ENCODE results near the gene NDUFV1.
"Not testable (repeated sequence)": the region's sequence is repeated elsewhere in the genome, so short reads cannot be mapped to it uniquely, and the experiment has no call there.

Gene NDUFV1

DNA sequence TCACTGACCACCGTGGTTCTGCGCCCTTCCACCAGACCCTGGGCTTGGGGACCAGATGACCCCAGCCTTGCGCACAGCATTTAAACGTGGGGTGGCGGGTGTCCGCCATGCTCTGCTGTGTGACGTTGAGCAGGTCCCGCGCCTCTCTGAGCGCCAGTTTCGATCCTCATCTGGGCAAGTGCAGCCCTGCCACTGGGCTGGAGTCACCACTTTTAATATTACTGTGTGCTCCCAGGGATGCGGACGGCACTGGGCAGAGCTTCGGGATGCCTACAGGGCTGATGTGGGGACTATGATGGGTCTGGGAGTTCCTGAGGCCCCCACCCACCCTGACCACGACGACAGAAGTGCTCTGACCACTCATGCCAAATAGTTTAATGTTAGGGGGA lies 24.2 kb downstream of the NDUFV1 start:
- in situ Hi-C loops (cut with MboI; ENCODE audit: low sequenced_read_pairs): loop anchor here (10.0 kb wide), 1 partner anchor 164 kb away; no protein-coding TSS in a partner anchor
- Histone ChIP-seq H3K9me3 (no peaks in the 10 kb centered on the region), H3K27me3 (ENCODE audit: low read depth) (no peaks in the 10 kb centered on the region), H3K4me3 (peak overlapping the region; percentile 72), H3K4me1 (peaks cover 14% of the 10 kb centered on the region), H3K36me3 (replicated peaks) (0 out of 2 replicates have a peak, but pooled peaks cover 5% of the 10 kb centered on the region)
- no peak for DNase-seq (ENCODE audit: low spot score in 2 of 2)

DNA sequence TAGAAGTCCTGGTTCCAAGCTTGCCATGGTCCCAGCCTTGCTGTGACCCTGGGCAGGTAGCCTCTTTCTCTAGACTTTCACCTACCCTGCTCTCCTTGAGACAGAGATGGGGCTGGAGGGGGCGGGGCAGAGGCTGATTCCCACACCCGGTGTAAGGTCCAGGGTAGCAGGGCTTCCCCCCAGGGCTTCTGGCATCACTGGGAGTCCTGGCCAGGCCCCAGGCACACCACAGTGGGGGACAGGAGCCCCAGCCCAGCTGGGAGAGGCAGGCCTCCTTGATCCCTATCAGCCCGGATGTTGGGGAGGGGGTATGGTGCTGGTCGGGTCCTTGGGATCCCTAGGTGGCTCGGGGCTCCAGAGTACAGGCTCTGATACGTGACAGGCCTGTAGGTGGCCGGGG lies 24.7 kb downstream of the NDUFV1 start:
- no peaks in the 10 kb centered on the region for H3K27me3 ChIP-seq (ENCODE audit: low read depth)
- H3K36me3 ChIP-seq (replicated peaks): 0 out of 2 replicates have a peak, but pooled peaks cover 5% of the 10 kb centered on the region
- no peaks in the 10 kb centered on the region for H3K9me3 ChIP-seq
- in situ Hi-C loops (cut with MboI; ENCODE audit: low sequenced_read_pairs): loop anchor here (10.0 kb wide), 1 partner anchor 163 kb away; no protein-coding TSS in a partner anchor
- DNase-seq (ENCODE audit: low spot score in 2 of 2): no peak
- no peak overlapping the region for H3K4me3 ChIP-seq
- peaks cover 14% of the 10 kb centered on the region for H3K4me1 ChIP-seq

DNA sequence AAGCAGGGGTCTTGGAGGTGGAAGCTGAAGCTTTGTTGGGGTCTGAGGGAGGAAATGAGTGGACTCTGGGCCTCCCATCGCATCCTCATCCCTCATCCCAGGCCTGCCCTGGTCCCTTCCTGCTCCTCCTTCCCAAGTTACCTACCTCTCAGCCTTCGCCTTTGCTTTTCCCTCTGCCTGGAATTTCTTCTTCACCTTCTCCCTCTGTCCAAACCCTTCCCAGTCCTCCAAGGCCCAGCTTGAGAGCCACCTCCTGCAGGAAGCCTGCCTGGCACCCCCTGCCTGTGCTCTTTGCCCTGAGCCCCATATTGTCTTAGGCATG lies 25.1 kb downstream of the NDUFV1 start:
- H3K9me3 ChIP-seq: no peaks in the 10 kb centered on the region
- no peak for DNase-seq (ENCODE audit: low spot score in 2 of 2)
- H3K4me3 ChIP-seq: no peak overlapping the region
- H3K4me1 ChIP-seq: peaks cover 14% of the 10 kb centered on the region
- in situ Hi-C loops (cut with MboI; ENCODE audit: low sequenced_read_pairs): loop anchor here (10.0 kb wide), 1 partner anchor 163 kb away; no protein-coding TSS in a partner anchor
- no peaks in the 10 kb centered on the region for H3K27me3 ChIP-seq (ENCODE audit: low read depth)
- 0 out of 2 replicates have a peak, but pooled peaks cover 5% of the 10 kb centered on the region for H3K36me3 ChIP-seq (replicated peaks)

DNA sequence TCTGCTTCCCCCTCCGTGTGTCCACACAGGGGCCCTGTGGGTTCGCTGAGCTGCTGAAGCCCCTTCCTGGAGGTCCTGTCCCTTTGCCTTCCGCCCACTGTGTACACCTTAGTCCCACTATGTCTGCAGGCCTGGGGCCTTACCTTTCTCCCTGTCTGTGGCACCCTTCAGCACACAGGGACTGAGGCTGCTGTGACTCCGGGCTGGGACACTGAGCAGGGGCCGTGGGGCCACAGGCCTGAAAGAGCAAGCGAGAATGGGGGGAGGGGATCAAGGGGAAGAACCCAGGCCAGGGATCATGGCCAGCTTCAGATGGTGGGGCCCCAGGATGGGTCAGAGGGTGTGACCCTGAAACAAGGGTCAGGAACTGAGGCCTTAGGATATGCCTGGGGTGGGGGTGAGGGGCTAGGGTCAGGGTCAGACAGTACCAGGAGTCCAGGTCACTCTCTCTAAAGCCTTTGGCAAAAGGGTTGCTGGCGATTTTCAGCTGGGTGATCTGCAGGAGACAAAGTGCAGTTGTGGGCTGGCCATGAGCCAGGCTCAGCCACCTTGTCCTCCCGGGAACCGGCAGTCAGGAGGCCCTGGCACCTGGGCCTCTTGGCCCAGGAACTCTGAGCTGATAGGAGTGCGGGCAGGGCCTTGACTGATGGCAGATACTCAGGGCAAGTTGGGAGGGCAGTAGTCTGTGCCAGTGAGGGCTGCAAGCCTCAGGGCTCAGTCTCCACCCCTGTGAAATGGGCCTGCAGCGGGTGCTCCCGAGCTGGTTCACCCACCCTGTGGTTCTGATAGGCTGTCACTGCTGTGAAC lies 25.6 kb downstream of the NDUFV1 start:
- in situ Hi-C loops (cut with MboI; ENCODE audit: low sequenced_read_pairs): loop anchor here (10.0 kb wide), 1 partner anchor 162 kb away; no protein-coding TSS in a partner anchor
- peaks cover 14% of the 10 kb centered on the region for H3K4me1 ChIP-seq

DNA sequence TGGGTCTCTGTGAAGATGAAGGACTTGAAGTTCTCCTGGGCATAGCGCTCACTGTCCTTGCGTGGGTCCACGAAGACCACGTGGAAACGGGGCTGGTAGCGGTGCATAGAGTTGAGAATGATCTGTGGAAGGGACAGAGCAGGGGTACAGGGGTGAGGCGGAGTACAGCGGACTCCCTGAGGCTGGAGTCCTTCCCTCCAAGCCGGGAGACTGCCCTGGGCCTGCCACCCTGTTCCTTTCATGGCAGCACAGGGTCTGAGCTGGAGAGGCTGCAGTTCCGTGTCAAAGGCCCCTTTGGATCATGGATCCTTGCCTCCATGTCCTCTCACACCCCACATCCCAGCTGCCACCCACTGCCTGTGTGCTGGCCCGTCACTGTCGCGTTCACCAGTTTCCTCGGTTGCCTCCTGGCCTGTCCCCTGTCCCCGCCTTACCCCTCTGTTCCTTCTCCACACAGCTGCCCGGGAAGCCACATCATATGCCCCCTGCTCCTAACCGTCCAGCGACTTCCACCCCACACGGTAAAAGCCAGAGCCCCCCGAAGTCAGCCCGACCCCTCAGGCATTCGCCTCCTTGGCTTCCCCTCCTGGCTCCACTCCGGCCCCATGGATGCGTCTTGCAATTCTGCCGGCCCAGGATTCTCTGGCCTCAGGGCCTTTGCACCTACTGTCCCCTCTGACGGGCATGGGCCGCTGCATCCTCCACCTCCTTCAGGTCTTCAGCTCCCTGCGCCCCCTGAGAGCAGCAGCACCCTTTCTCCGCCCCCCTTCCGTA lies 26.4 kb downstream of the NDUFV1 start:
- in situ Hi-C loops (cut with MboI; ENCODE audit: low sequenced_read_pairs): loop anchor here (10.0 kb wide), 1 partner anchor 162 kb away; no protein-coding TSS in a partner anchor
- Histone ChIP-seq H3K4me3 (no peak overlapping the region), H3K36me3 (replicated peaks) (no peaks in the 10 kb centered on the region), H3K9me3 (no peaks in the 10 kb centered on the region), H3K4me1 (peaks cover 14% of the 10 kb centered on the region), H3K27me3 (ENCODE audit: low read depth) (no peaks in the 10 kb centered on the region)
- no peak for DNase-seq (ENCODE audit: low spot score in 2 of 2)

More for the DNA sequence above, 25.6 kb downstream of the NDUFV1 start:
- H3K9me3 ChIP-seq: no peaks in the 10 kb centered on the region
- H3K4me3 ChIP-seq: no peak overlapping the region
- no peak for DNase-seq (ENCODE audit: low spot score in 2 of 2)
- 0 out of 2 replicates have a peak, but pooled peaks cover 5% of the 10 kb centered on the region for H3K36me3 ChIP-seq (replicated peaks)
- H3K27me3 ChIP-seq (ENCODE audit: low read depth): no peaks in the 10 kb centered on the region

DNA sequence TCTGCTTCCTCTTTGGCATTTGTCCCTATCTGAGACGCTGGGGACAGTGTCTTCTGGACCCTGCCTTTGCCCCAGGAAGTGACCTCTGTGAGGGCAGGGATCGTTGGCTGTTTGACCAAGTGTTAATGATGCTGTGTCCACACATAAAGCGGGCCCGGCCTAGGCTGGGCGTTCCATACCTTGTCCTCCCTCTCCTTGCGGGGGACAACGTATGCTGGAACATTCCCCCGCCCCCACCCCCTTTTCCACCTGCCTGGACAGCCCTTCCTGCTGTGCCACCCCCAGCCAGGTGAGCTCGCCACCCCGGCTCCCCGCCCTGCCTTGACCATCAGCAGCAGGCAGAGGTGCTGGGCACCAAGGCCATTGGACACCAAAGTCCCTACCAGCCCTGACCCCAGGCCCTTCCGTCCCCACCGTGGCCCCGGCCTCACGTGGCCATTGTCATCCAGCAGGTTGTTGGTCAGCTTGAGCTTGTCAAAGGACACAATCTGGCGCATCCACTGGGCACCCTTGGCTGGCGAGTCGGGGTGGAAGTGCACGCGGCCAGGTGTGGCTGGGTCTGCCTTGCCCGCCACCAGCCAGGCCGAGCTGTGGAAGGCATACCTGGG lies 27.1 kb downstream of the NDUFV1 start:
- H3K36me3 ChIP-seq (replicated peaks): no peaks in the 10 kb centered on the region
- DNase-seq (ENCODE audit: low spot score in 2 of 2): no peak
- H3K4me3 ChIP-seq: no peak overlapping the region
- in situ Hi-C loops (cut with MboI; ENCODE audit: low sequenced_read_pairs): loop anchor here (10.0 kb wide), 1 partner anchor 161 kb away; no protein-coding TSS in a partner anchor
- H3K27me3 ChIP-seq (ENCODE audit: low read depth): no peaks in the 10 kb centered on the region
- H3K9me3 ChIP-seq: no peaks in the 10 kb centered on the region
- peaks cover 12% of the 10 kb centered on the region for H3K4me1 ChIP-seq

DNA sequence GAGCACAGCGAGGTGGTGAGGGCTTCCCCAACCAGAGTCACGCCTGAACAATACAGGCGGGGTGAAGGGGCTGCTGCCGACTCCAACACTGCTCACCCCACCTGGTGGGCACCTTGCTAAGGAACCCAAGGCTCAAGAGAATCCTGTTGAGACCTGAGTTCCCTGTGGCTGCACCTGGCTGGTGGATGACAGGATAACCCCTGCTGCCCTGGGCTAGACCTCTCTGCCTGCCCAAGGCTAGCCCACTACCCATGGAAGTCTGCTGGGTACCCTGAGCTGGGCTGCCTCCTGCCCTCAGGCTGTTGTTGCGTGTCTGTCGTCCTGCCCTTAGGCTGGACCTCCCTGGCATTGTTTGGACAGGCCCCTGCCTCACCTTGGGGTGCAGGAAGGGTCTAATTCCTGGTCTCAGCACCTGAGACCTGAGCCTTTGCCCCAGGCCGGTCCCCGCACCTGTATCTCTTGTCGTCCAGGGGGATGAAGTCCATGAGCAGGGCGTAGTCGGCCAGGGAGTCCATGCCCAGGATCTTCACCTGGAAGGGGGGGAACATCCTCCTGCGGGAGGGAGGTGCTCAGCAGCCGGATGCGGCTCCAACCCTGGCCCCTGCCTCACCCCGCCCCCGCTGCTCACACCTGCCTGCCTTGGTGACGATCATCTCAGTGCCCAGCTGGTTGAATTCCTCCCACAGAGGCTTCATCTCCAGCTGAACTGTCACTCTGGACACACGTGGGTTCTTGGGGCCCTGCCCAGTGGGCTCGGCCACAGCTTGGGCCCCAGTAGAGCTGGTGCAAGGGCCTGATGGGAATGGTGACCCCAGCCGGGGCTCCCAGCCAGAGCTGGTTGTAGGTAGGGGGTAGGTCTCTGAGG lies 27.9 kb downstream of the NDUFV1 start:
- Histone ChIP-seq H3K4me1 (peaks cover 5% of the 10 kb centered on the region), H3K27me3 (ENCODE audit: low read depth) (no peaks in the 10 kb centered on the region), H3K36me3 (replicated peaks) (no peaks in the 10 kb centered on the region), H3K9me3 (no peaks in the 10 kb centered on the region), H3K4me3 (no peak overlapping the region)
- in situ Hi-C loops (cut with MboI; ENCODE audit: low sequenced_read_pairs): loop anchor here (10.0 kb wide), 1 partner anchor 160 kb away; no protein-coding TSS in a partner anchor
- no peak for DNase-seq (ENCODE audit: low spot score in 2 of 2)

DNA sequence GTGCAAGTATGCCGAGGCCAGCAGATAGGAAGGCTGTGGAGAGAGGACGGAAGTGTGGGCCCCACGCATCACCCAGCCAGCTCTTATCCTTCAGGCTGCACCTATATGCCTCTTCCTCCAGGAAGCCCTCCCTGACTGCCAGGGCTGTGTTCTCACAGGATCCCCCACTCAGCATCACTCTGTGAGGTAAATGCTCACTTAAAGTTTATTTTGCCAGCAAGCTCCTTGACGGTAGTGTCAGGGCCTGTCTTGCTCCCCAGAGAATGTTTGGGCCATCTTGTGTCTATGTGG lies 28.4 kb downstream of the NDUFV1 start:
- Histone ChIP-seq H3K9me3 (no peaks in the 10 kb centered on the region), H3K36me3 (replicated peaks) (no peaks in the 10 kb centered on the region), H3K4me1 (peaks cover 5% of the 10 kb centered on the region), H3K4me3 (no peak overlapping the region), H3K27me3 (ENCODE audit: low read depth) (0 out of 2 replicates have a peak, but pooled peaks cover under 1% of the 10 kb centered on the region)
- DNase-seq (ENCODE audit: low spot score in 2 of 2): no peak
- in situ Hi-C loops (cut with MboI; ENCODE audit: low sequenced_read_pairs): loop anchor here (10.0 kb wide), 1 partner anchor 160 kb away; no protein-coding TSS in a partner anchor

DNA sequence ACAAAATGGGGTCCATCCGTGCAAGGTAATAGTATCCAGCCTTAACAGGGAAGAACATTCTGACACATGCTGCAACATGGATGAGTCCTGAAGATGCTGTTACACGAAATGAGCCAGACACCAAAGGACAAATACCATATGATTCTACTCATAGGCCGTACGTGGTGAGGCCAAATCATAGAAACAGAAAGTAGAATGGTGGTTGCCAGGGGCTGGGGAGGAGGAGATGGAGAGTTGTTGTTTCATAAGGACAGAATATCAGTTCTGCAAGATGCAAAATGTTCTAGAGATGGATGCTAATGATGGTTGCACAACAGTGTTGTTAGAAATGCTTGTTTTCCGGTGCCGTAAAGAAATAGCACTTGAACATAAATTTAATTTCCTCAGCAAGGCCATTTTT lies 30.2 kb downstream of the NDUFV1 start:
- Histone ChIP-seq H3K9me3 (no peaks in the 10 kb centered on the region), H3K36me3 (replicated peaks) (no peaks in the 10 kb centered on the region), H3K27me3 (ENCODE audit: low read depth) (0 out of 2 replicates have a peak, but pooled peaks cover 2% of the 10 kb centered on the region), H3K4me1 (no peaks in the 10 kb centered on the region), H3K4me3 (no peak overlapping the region)
- in situ Hi-C loops (cut with MboI; ENCODE audit: low sequenced_read_pairs): loop anchor here (10.0 kb wide), 1 partner anchor 158 kb away; no protein-coding TSS in a partner anchor
- no peak for DNase-seq (ENCODE audit: low spot score in 2 of 2)

DNA sequence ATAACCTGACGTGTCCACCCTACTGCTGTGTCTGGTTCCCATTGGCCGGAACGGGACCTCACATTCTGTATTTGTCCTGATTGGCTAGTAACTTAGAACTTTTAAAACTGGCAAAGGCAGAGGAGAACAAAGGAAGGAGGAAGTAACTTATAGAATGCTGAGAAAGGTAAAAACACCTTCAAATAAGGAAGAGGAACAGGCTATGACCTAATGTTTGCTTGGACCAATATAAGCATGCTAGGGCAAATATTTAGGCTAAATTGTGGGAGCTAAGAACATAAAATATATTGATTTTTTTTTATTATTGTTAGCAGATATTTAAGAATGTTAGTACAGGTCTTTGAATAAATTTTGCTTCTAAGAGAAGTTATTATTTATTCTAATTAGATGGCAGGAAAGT lies 30.7 kb downstream of the NDUFV1 start:
- in situ Hi-C loops (cut with MboI; ENCODE audit: low sequenced_read_pairs): loop anchor here (10.0 kb wide), 1 partner anchor 157 kb away; no protein-coding TSS in a partner anchor

DNA sequence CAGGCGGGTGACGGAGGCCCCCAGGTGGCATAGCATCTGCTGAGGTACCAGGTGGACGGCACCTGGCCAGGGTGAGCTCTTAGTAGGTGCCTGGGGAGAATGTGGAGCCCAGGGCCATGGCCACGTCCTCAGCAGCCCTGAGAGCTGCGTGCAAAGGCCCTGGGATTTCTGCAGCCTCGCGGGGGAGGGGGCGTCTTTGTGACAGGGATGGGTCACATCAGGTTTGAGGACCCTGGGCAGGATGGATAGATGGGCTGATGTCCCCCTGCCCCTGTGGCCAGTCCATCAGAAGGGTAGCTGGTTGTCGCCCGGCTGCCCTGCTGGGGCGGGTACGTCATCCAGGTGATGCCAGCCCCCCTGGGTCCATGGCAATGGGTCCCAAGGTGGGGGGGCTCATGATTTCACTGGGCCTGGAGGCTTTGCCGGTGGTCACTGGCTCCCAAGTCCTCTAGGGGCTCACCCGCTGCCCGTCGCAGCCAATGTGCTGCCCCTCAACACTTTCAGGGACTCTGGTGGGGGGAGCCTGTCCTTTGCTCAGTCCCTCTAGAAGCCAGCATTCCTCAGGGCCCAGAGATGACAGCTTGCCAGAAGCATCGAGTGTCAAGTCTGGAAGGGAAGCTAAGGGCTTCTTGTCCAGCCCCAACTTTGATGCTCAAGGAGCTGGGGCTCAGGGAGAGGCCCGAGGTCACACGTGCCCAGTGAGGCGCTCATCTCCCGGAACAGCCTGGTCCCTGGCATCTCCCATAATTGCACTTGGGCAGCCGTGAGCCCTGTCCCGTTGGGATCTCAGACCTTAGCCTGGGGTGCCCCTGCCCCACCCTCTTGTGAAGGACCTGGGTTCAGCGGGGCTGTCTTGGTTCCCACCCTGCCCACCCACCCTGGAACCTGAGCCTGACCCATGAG lies 32.0 kb downstream of the NDUFV1 start:
- Histone ChIP-seq H3K27me3 (ENCODE audit: low read depth) (0 out of 2 replicates have a peak, but pooled peaks cover 2% of the 10 kb centered on the region), H3K4me1 (no peaks in the 10 kb centered on the region), H3K4me3 (no peak overlapping the region), H3K9me3 (no peaks in the 10 kb centered on the region; the same call in none of the 2 replicates), H3K36me3 (replicated peaks) (no peaks in the 10 kb centered on the region)
- in situ Hi-C loops (cut with MboI; ENCODE audit: low sequenced_read_pairs): loop anchor here (10.0 kb wide), 1 partner anchor 156 kb away; no protein-coding TSS in a partner anchor
- DNase-seq (ENCODE audit: low spot score in 2 of 2): no peak

More for the DNA sequence above, 30.7 kb downstream of the NDUFV1 start:
- not testable (repeated sequence) for H3K36me3 ChIP-seq (replicated peaks); H3K4me3 ChIP-seq; H3K9me3 ChIP-seq; H3K4me1 ChIP-seq; DNase-seq (ENCODE audit: low spot score in 2 of 2); H3K27me3 ChIP-seq (ENCODE audit: low read depth)

DNA sequence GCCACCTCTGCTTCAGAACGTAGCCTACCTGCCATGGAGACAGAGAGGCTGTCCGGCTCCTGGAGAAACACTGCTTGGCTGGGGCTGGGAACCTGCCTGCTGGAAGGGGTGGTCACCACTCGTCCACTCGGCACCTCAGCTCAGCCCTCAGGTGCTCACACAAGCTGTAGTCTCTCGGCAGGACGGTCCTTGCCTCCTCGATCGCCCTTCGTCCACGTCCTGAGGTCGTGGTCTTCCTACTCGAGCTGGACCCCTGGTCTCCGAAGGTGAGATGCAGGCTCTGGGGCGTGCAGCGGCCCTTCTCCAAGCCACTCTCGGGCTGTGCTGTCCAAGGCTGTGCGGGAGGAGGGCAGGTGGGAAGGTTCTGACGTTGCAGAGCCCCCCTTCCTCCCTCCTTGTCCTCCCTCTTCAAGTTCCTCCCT lies 32.7 kb downstream of the NDUFV1 start, which contains the start of gene TBX10:
TSS of gene TBX10 (minus strand) at position 326 of the 422 bp plus-strand sequence. CDS start at position 35, 291 bp downstream.
- in situ Hi-C loops (cut with MboI; ENCODE audit: low sequenced_read_pairs): loop anchor here (10.0 kb wide), 1 partner anchor 155 kb away; no protein-coding TSS in a partner anchor
- Histone ChIP-seq H3K4me3 (no peak within 1 kb of the TSS), H3K36me3 (replicated peaks) (no peaks in the 10 kb centered on the region), H3K9me3 (no peaks in the 10 kb centered on the region; the same call in none of the 2 replicates), H3K27me3 (ENCODE audit: low read depth) (0 out of 2 replicates have a peak, but pooled peaks cover 2% of the 10 kb centered on the region), H3K4me1 (no peaks in the 10 kb centered on the region)
- DNase-seq (ENCODE audit: low spot score in 2 of 2): no peak

Measured in HAP-1 (cell line).